ENCODE data around the gene CIBAR2.

Gene CIBAR2

DNA sequence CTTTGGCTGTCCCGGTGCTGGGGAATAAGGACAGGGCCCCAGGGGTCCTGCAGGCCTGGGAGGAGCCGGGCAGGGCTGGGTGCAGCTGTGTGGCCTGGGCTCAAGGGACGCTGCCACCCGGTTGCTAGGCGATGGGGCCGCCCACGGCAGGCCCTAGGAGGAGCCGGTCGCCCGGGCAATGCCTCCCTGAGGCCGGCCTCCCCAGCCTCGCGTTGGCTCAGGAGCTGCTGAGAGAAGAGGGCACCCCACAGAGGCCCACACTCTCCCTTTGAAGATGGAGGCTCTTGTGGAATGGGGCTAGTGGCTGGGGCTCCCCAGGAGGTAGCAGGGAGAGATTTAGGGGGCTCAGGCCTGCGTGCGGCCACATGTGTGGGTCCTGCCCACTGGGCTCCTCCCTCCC is at the start of gene CIBAR2:
Gene CIBAR2, minus strand, starts transcription at position 109 of the 400 bp plus-strand sequence. CDS start 120 bp downstream, outside the sequence.
- no peak for DNase-seq (ENCODE audit: low read depth, low spot score)
- TF ChIP-seq, protein P1, sequence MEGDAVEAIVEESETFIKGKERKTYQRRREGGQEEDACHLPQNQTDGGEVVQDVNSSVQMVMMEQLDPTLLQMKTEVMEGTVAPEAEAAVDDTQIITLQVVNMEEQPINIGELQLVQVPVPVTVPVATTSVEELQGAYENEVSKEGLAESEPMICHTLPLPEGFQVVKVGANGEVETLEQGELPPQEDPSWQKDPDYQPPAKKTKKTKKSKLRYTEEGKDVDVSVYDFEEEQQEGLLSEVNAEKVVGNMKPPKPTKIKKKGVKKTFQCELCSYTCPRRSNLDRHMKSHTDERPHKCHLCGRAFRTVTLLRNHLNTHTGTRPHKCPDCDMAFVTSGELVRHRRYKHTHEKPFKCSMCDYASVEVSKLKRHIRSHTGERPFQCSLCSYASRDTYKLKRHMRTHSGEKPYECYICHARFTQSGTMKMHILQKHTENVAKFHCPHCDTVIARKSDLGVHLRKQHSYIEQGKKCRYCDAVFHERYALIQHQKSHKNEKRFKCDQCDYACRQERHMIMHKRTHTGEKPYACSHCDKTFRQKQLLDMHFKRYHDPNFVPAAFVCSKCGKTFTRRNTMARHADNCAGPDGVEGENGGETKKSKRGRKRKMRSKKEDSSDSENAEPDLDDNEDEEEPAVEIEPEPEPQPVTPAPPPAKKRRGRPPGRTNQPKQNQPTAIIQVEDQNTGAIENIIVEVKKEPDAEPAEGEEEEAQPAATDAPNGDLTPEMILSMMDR (IDR thresholded peaks at IDR 0.05; ENCODE audit: low read depth, low read length), result no peak
- H3K4me3 ChIP-seq (ENCODE audit: low read depth, low read length), result no peak within 1 kb of the TSS
- in situ Hi-C loops (cut with HindIII; ENCODE audit: low sequenced_read_pairs), result no loop called here

- in situ Hi-C loops (cut with HindIII; ENCODE audit: low sequenced_read_pairs), result no loop called here
- DNase-seq (ENCODE audit: low read depth, low spot score), result no peak
- TF ChIP-seq, protein P1 (IDR thresholded peaks at IDR 0.05; ENCODE audit: low read depth, low read length), result no peak
These were observed 47.1 kb upstream of the CIBAR2 start for GRCh38 chr16:85159179-85159980.

DNA sequence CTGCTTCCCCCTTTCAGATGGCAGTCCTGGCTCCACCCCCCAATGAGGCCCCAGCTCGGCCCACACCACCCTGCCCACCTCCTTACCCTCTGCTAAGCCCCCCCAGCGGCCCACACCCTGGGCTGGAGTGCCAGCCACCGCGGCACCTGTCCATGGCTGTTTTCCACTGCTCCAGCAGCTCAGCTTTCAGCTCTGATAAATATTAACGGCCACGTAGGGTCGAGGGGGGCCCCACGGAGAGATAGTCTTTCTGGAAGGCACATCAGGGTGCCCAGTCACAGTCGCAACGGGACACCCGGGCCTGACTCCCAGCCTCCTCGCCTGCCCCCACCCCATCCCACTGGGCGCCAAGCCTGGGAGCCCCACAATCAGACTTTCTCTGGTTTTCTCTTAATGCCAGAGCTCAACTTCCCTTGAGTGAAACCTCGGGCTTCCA is 46.5 kb upstream of the CIBAR2 start:
- TF ChIP-seq, protein P1 (IDR thresholded peaks at IDR 0.05; ENCODE audit: low read depth, low read length), result no peak
- in situ Hi-C loops (cut with HindIII; ENCODE audit: low sequenced_read_pairs), result no loop called here
- H3K4me3 ChIP-seq (ENCODE audit: low read depth, low read length), result no peak overlapping the region
- no peak for DNase-seq (ENCODE audit: low read depth, low spot score)

More at GRCh38 chr16:85159179-85159980, 47.1 kb upstream of the CIBAR2 start:
- H3K4me3 ChIP-seq (ENCODE audit: low read depth, low read length), result no peak overlapping the region

GRCh38 chr16:85157813-85158742 is 45.8 kb upstream of the CIBAR2 start:
- TF ChIP-seq, protein P1 (IDR thresholded peaks at IDR 0.05; ENCODE audit: low read depth, low read length), result no peak
- H3K4me3 ChIP-seq (ENCODE audit: low read depth, low read length), result no peak overlapping the region
- in situ Hi-C loops (cut with HindIII; ENCODE audit: low sequenced_read_pairs), result no loop called here
- no peak for DNase-seq (ENCODE audit: low read depth, low spot score)

DNA sequence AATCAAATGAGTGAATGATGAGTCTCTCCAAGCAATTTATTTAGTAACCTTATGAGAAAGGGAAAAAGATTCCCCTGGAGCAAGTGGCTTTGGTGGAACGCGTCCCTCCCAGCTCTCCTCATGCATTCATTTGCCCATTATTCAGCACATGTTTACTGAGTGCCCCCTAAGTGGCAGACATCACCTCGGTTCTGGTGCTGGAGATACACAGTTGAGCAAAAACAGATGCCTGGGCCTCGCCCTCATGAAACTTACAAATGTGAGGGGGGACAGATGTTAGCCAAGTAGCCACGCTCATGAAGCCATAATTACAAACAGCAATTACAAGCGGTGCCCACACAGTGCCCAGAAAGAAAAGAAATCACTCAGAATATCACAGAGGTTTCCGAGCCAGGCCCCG is 45.1 kb upstream of the CIBAR2 start:
- in situ Hi-C loops (cut with HindIII; ENCODE audit: low sequenced_read_pairs), result no loop called here
- DNase-seq (ENCODE audit: low read depth, low spot score), result no peak
- TF ChIP-seq, protein P1 (IDR thresholded peaks at IDR 0.05; ENCODE audit: low read depth, low read length), result no peak
- no peak overlapping the region for H3K4me3 ChIP-seq (ENCODE audit: low read depth, low read length)

- H3K4me3 ChIP-seq (ENCODE audit: low read depth, low read length), result no peak overlapping the region
- DNase-seq (ENCODE audit: low read depth, low spot score), result no peak
- in situ Hi-C loops (cut with HindIII; ENCODE audit: low sequenced_read_pairs), result no loop called here
- TF ChIP-seq, protein P1 (IDR thresholded peaks at IDR 0.05; ENCODE audit: low read depth, low read length), result no peak
These were observed 44.6 kb upstream of the CIBAR2 start for GRCh38 chr16:85156869-85157268.
